GM18520 (cell line): ENCODE data around the gene OR2T2.
"Not testable (repeated sequence)": the region's sequence is repeated elsewhere in the genome, so short reads cannot be mapped to it uniquely, and the experiment has no call there.

Experiments used
- ATAC-seq: cut with Tn5 transposase; IDR thresholded peaks from one replicate; pipeline ENCODE4 v1.9.1; 2021; ENCODE audit not compliant: unreplicated experiment

Gene OR2T2

DNA sequence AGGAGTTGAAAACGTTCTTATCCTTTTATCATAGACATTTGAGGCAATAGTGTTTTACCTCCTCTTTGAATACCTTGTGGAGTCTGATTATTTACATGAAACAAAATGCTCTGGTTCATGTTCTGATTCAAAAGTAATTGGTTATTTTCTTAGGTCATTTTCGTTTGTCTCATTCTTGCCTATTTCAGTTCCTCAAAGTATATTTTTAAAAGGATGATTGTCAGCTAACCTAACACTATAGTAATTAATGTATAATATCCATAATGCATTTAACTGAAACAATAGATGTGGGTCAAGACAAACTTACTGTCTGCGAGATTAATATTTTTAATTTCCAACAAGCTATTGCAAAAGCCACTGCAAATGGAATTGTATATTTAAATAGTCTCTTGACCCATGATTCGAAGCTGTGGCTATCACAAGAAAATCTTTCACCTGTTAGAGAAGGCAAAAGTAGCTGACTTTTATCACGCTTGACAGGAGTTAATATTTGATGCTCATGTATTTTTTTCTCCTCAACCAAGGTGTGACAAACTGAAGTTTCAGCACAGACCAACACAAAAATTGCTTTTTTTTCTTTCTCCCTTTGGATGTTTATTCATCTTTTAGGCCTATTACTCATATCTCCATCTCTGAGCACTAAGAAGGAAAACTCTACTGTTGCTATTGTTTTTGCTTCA is 5.2 kb downstream of the OR2T2 start:
- peak; percentile 38 for ATAC-seq

DNA sequence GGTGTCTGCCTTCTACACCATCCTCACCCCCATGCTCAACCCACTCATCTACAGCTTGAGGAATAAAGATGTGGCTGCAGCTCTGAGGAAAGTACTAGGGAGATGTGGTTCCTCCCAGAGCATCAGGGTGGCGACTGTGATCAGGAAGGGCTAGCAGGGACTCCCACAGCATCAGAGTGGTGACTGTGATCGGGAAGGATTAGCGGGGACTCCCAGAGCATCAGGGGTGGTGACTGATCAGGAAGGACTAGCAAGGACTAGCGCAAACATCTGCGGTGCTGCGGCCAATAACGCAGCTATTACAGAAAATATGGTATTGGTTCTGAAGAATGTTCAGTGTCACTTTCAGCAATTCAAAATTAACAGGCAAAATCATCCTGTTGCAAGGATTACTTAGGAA is 8.2 kb downstream of the OR2T2 start:
- ATAC-seq = not testable (repeated sequence)

DNA sequence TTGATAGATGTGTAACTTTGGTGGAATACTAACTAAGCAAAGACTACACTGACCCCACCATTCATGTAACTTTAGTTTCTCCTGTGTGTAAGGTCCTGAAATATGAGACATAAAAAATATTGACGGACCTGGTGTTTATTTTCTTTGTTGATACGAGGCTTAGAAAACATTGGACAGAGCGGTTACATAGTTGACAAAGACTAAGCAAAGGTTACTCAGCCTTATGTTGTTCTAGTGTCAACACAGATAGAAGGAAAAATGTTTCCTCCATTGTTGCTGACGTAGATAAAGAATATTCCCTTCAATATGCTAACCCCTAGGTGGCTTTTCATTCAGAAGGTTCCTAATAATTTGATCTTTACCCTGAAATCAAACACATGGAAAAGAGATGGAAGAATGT is 9.6 kb downstream of the OR2T2 start:
- ATAC-seq = not testable (repeated sequence)

DNA sequence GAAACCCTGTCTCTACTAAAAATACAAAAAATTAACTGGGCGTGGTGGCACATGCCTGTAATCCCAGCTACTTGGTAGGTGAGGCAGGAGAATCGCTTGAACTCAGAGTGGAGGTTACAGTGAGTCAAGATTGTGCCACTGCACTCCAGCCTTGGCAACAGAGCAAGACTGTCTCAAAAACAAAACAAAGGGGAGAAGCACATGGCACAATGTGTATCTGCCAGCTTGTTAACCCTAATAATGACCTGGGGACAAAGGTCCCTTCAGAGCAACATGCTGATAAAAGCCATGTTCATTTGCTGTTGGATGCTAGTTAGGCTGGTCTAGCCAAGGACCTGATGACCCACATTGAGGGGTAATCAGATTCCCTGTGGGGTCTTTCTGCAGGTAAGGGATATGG is 11.2 kb downstream of the OR2T2 start:
- ATAC-seq = not testable (repeated sequence)

DNA sequence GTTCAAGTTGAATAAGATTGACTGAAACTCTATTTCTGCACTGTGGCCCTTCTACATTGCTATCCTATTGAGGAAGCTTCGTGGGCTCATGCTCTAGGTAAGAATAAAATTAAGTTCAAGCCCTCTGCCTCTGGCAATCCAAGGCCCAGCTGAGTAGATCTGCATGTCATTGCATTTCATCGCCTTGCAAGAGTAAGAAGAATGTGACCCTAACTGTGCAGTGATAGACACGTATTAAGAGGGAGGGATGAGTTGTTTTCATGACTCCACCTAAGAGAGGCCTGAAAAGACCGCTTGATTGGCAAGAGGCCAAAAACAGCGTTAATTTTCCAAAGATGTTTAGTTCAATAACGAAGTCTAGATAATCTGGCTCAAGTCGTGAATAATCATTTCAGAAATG is 13.7 kb downstream of the OR2T2 start:
- ATAC-seq = not testable (repeated sequence)

DNA sequence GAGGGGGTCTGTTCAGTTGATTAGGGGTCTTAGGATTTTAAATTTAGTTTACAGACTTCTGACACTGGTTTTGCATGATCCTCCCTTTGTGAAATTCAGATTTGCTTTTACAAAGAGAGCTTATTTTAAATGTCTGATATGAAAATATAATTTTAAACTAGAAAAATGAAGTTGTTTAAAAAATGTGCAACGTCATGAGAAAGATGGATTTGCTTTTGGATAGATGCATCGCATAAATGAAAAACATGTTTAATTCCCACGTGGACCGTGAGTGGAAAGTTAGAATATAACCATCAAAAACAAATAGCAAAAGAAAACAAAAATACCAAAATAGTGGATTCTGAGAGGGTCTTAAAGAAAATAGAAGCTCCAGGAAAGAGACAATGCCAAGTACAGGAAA is 25.7 kb downstream of the OR2T2 start:
- no peak for ATAC-seq

DNA sequence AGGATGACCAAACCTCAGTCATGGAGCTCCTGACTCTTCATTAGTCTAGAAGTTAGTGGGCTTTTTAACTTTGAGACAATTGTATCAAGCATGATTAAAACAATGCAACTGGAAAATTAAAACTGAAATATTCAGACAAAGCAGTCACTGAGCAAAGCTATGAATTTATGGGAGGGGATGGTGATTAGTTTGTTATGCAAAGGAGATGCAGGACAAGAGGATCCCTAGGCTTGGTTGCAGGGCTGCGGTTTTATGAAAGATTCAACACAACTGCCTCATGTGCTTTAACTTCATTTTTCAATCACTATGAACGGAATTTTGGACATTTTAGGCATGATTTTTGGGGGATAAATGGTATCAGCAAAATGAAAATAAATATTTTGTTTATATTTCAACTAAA is 26.7 kb downstream of the OR2T2 start:
- ATAC-seq = not testable (repeated sequence)

DNA sequence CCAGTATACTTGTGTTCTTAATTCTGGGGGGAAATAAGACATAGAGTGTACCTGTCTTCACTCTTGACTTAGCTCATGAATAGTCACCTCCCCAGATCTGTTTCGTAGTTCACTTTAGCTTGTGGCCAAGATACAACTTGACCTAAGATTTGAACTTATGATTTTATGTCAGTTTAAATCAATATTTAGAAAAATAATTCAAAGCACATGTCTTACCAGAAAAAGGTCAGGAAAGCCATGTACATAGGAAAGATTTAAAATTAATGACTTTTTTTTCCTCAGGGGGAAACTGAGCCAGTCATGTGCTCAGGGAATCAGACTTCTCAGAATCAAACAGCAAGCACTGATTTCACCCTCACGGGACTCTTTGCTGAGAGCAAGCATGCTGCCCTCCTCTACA is 27.6 kb downstream of the OR2T2 start, which contains the start of gene OR2T3:
OR2T3 (plus strand) TSS at position 301 of the 400 bp plus-strand sequence; CDS start at position 301, 0 bp downstream.
- not testable (repeated sequence) for ATAC-seq

DNA sequence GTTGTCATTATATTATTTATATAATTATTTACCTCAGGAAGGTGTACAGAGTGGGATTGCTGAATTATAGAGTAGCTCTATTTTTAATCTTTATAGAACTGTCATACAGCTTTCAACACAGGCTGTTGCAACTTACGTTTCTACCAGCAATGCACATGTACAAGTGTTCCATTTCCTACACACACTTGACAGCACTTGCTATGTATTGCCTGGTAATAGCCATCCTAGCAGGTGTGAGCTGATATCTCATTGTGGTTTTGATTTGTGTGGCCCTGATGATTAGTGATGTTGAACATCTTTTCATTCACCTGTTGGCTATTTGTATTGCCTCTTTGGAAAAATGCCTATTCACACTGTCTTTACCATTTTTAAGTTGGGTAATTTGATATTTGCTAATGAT is 30.2 kb downstream of the OR2T2 start:
- not testable (repeated sequence) for ATAC-seq

DNA sequence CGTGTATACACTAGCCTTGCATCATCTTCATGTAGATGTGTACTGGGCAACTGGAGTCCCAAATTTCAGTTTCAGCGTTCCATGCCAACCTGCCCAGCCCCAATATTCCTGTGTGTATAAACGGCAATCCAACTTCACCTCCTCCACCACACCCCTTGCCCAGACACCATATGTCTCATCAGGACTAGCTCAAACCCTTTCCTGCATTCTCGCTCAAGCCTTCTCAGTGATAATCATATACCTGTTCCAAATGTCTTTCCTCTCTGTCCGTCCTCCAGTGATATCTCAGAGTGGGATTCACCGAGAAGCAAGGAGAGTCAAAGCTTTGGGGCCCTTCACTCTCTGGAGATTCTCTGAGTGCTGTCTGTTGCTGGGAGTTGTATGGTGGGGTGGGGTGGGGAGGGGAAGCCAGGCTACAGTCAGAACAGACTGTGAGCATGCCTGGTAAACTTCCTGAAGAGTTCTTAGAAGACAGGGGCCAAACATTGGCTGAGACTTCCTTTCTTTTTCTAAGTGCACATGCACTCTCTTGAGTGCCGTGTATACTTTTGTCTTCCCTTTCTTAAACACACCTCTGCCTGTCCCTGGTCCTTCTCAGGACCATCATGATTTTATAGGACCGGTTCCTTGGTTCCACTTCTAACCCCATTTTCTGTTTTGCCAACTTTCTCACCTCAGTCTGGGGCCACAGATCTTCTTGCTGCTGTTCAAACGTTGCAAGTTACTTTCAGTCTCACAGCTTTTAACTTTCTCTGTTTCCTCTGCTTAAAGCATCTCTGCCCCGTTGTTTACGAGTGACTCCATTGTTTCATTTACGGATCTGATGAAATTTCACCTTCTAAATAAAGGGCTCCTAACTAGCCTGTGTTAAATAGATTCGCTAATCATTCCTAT is 36.5 kb downstream of the OR2T2 start:
- peak; percentile 76 for ATAC-seq

DNA sequence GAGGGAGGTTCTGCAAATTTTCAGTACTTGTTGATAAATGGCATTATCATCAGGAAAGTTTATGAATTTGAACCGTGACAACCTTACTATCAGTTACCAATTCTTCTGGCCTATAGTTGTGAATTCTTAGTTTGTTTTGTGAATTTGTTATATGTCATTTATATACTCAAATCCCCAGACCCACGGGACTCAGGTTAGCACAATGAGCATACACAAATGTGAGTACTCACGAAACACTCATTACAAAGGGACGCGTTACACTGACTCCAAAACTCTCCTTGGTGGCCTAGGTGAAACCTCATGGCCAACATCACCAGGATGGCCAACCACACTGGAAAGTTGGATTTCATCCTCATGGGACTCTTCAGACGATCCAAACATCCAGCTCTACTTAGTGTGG is 42.9 kb downstream of the OR2T2 start, which contains the start of gene OR2T5:
OR2T5 (plus strand) TSS at position 301 of the 400 bp plus-strand sequence; CDS start at position 301, 0 bp downstream.
- ATAC-seq = not testable (repeated sequence)

DNA sequence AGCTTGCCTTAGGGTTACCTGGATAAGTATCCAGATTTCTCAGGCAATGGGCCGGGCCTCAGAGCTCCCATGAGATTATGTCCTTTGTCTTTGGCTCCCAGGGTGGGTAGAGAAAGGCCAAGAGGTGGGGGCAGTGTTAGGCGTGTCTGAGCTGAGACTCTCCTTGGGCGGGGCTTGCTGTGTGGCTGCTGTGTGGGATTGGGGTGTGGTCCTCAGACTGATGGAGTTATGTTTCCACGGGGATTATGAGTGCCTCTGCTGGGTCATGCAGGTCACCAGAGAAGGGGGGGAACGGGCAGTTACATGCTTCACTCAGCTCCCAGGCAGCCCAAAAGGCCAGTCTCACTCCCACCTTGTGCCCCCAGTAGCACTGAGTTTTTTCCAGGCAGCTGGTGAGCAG is 51.2 kb downstream of the OR2T2 start:
- not testable (repeated sequence) for ATAC-seq

DNA sequence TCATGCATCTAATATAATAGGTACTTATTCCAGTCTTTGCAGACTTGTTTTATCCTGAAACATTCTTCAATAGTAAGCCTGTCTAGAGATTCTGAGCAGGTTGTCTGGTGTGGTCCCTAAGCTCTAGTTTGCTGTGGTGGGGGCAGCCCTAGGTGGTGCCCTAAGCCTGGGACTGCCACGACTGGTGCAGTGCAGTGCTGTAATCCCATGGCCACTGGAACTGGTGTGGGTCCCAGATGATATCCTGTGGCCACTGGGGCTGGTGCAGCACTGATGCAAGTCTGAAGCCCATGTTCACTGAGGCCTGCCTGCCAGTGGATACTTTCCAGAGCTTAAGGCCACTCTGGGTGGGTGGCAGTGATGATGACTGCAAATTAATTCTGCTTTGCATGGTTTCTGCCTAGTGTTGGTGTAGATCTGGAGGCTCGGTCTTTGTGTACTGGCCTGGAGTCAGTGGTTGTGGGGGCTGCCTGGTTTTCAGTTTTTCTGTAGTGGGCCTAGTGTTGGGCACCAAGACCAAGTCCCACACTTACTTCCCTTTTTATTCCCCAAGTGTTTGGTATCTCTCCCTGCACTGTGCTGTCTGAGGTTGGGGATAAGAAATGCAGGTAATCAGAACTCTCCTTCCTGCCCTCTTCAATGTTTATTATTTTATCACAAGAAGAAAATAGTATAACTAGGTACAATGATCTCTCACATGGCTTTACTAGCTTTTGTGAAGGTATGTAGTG is 55.0 kb downstream of the OR2T2 start:
- not testable (repeated sequence) for ATAC-seq
